Activated T-cell treated with anti-CD3 and anti-CD28 coated beads, Interleukin-2, amount 50 U/mL, for 1 hour (primary cell): ENCODE measurements around the gene FEM1C.

Experiments
- DNase-seq: peaks from one replicate; pipeline ENCODE4 v3.0.0-alpha.2; 2020

FEM1C gene

DNA sequence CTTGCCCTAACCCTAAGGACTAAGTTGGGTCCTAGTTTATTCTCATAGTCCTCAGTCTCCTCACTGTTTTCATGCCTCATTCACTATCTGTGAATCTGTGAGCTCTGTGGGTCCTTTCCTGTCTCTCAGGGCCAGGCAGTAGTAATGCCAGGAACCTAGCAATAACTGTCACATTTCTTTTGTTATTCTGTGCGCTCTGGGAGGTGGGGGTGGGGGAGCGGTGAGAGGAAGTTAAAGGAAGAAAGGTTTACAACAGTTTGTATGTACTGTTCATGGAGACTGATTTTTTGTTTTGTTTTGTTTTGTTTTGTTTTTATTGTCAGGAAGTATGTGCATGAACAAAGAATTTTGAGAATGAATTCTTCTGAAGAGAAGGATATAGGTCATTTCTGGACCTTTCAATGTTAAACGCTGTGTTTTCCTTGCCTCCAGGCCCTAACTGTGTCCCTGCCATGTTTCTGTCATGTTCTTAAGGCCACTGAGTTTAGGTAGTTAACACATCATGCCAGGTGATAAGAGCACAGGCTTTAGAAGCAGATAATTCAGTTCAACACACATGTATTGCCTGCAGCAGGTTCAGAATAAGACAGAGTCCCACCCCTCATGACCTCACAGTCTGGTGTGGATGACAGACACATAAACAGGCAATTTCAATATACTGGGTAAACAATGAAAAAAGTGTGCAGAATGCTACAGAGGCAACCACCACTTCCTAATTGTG lies 13.3 kb upstream of the FEM1C start:
- no peak for DNase-seq

DNA sequence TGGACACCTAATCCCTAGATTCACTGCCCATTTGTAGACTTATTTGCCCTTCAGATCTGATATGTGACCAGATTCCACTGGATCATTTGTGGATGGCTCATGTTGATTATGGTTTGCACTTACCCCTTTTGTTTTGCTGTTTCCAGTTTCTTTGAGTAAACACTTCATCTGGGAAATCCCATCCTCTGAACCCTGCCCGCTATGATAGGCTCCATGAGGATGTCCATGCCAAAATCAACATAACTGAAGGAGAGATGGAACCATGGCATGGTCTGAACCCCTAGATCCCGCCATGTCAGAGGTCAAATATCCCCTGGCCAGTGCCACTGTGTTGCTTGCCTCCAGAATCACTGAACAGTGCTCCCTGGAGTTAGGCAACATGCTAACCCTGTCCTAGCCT lies 11.7 kb upstream of the FEM1C start:
- no peak for DNase-seq

DNA sequence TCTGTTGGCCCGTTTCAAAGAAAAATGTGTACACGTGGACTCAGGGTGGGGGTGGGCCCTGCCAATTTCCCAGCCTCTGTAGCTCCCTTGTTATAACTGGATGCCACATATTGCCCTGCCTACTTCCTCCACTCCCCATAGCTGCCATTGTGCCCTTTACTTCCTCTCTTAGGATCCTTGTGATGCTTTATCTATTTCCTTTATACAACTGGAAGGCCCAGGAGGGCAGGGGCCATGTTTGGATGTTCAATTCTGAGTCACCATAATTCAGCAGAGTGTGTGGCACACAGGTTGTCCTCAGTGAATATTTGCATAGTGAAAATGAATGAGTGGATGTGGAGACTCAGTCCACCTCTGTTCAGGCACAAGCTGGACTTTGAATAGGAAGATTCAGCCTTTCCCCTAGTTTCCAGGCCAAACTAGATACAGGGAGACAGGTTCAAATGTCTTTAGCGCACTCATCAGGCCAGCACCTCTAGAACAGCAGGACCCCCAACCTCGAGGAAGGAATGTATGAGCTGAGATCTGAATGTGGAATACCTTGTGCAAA lies 10.6 kb upstream of the FEM1C start:
- no peak for DNase-seq

DNA sequence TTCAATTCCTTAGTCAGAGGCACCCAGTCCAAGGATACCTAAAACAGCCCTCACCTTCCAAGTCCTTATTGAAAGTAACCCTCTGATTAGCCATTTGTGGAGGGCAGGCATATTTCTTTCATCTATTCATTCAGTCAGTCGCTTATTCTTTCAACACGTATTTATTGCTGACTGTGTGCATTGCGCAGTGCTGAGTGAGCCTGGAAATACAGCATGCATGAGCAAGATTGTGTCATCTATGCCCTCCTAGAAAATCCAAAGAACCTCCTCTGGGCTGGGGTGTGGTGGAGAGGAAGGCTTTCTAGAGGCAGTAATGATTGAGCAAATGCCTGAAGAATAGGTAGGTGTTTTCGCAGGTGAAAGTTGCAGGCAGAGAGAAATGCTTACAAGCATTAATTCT lies 8.5 kb upstream of the FEM1C start:
- DNase-seq = no peak

DNA sequence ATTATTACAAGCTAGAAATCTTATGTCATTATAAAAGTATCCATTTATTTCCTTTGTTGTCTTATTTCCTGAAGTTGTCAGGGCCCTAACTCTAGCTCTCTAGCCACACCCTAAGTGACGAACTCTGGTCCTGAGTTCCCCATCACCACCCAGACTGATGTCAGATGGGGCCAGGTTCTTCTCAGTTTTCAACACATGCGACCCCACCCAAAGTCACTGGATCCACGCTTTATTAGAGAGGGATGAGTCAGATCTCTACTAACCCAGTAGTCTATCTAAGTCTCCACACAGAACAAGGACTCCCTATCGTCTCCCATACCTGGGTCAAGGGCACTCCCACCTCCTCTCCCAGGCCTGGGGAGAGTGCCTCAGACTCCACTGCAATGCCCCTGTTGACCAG lies 6.8 kb upstream of the FEM1C start:
- DNase-seq = no peak

DNA sequence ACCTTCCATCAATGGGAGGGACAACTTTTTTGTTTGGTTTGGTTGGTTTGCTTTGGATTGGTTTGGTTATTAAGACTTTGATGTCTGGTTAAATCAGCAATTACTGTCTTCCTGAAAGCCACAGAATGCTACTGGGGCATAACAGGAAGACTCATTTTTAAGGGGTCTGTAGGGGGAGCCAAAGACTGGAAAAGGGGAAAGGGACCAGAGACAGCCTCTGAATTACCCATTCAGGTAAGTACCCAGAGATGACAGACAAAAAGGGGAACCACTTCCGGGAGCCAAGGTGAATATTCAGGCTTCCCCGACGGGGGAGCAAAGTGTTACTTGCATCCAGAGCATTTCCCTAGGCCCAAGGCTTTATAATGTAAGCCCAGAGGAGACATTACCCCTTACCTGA lies 4.6 kb upstream of the FEM1C start:
- no peak for DNase-seq

DNA sequence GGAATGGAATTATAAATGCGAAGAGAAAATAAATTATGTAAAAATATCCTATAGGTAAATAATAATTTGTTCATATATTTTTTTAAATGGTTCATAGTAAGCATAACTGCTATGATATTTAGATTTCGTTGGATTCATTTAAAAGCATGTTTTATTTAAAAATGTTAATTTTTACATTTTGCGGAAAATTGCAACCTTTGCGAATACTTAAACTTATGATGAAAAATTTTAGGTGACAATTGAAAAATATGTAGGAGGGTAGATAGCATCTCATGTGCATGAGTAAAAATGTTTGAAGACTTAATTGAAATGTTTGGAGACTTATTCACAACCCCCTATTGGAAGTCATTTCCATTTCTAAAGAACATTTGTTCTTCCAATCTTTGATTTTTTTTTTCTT lies 4.1 kb upstream of the FEM1C start:
- no peak for DNase-seq

DNA sequence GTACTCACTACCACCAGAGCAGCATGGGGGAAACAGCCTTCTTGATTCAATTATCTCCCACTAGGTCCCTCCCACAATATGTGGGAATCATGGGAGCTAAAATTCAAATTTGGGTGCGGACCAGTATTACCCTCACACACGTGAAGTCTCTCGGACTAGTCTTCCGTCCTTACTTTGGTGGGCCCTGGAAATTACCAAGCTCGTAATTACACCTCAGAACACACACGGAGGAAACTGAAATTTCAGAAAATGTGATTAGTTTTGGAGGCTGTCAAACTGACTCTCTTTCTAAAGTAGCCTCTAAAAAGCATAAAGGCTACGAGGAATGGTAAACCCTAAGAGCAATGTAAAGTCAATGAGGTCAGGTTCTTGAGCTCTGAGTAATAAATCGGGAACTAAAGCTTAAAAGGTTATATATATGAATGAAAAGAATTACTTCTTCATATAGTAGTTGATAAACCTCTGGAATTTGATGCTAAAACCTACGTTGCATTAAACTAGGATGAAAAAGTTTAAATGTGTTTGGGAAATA lies 842 bp upstream of the FEM1C start:
- no peak for DNase-seq

DNA sequence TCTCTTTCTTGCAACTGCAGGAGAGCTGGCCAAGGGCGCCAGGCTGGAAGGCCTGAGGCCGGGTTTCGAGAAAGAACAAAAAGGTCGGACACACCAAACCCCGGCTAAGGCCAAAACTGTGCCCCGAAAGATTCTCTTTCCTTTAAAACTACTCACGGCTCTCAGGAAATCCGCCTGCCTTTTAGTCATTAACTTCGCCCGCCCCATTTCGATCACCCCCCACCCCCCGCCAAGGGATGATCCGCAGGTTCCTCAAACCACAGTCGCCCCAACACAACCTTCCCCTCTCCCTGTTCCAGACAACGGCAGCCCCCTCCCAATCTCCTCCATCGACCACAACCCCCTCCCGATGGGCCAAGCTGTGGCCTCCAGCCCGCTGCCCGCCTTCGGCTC lies 536 bp downstream of the FEM1C start:
- DNase-seq = no peak

DNA sequence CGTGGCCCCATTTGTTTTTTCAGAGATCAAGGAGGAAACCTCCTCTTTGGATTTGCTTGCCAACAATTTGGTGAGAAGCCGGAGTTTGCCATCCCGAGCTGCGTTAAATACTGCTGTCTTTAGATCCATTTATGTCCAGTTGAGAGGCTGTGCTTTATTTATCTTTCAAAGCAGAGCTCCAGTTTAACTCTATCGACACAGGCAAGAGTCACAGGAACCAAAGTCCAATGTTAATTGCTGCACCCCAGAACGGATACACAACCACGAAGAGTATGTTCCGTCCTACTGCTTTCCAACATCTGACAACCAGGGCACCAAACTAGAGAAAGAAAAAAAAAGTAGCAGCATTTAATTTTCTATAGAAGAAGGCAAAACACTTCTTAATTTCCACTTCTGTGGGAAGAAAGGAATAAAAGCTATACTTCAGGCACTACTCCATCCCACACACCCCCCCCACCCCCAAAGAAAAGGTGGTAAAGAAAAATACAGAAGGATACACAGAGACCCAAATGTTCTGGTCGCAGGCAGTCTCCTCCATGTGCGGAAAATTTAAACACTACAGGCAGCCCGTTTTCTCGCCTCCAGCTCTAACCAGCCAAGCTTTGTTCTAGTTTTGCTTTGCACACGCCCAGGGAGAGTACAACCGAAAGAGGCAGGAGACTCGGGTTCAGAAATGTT lies 1.1 kb downstream of the FEM1C start:
- DNase-seq = no peak

DNA sequence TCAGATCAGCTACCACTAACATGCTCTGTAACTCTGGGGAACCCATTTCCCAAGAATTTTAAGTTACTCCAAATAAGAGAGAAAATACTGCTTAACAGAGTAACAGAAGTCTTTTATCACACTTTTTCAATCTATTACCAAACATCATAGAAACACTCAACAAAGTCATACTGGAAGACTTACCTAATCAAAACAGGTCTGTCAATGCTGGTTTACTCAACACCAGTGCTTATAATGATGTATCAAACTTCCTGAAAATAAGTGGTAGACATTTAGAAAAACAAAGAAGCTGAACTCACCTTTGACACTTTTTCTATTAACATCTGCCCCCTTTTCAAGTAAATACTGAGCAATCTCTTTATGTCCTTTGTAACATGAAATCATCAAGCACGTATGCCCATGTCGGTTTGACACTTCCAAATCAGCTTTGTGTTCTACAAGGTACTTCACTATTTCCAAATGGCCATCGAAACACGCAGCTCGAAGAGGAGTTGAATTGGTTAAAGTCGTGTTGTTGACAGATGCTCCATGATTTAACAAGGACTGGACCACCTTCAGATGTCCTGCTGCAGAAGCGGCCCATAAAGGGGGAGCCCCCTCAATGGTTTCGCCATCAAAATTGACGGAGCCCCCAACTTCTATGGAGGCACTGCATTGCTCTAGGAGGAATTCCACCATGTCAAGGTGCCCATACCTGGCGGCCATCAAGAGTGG lies 1.8 kb downstream of the FEM1C start:
- no peak for DNase-seq

DNA sequence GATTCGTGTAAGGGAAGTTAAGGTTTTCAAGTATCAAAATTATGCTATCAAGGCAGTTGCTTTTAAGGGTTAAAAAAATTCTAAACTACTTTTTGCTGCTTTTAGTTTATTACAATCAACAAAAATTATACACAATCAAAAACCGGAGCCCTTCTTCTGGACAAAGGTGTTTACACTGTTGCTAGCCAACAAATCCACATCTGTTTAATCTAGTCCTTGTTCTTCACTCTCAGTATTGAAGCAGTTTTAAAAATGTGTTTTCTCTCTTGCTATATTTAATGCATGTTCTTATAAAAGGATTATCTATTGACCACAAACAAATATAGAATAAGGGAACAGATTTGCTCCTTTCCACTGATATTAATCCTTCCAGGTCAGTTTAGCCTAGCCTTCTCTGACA lies 2.5 kb downstream of the FEM1C start:
- no peak for DNase-seq

DNA sequence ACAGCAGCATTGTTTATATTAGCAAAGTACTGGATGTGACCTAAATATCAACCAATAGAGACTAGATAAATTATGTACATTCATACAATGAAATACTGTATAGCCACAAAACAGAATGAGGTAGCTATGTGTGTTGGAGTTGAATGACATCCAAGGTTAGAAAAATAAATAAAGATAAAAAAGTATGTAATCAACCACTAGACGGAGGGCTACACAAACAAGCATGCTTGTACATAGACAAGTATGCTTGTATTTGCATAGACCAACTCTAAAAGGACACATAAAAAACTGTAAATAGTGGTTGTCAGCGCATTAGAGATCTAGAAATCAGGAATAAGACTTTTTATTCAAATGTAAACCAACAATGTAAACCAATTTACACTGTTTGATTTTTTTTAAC lies 3.0 kb downstream of the FEM1C start:
- DNase-seq = no peak

DNA sequence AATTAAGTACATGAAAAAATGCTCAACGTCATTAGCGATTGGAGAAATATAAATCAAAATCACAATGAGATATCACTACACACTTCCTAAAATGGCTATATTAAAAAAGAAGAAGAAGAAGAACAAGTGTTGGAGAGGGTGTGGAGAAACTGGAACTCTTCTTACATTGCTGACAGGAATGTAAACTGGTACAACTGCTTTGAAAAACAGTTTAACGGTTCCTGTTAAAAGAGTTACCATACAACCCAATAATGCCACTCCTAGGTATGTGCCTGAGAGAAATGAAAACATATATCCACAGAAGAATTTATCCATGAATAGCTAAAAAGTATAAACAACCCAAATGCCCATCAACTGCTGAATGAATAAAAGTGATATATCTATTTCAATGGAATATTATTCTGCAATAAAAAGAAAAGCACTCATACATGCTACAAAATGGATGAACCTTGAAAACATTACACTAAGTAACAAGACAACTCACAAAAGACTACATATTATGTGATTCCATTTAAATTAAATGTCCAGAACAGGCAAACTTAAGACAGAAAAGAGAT lies 9.0 kb downstream of the FEM1C start:
- no peak for DNase-seq

DNA sequence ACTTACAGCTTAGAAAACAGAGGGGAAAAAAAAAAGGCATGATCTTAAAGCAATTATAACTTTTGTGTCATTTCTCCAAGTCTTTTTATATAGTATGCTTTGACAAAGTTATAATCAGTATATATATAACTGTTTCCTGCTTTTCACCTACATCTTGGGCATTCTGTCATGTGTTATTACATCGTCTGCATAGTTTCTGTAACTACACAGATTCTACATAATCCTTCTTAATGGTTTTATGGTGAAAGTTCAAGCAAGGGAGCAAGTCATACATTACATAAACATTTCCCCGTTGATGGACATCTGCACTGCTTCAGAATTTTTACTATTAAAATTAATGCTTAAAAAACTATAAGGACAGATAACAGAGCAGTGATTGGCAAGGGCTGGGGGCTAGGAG lies 12.1 kb downstream of the FEM1C start:
- no peak for DNase-seq

DNA sequence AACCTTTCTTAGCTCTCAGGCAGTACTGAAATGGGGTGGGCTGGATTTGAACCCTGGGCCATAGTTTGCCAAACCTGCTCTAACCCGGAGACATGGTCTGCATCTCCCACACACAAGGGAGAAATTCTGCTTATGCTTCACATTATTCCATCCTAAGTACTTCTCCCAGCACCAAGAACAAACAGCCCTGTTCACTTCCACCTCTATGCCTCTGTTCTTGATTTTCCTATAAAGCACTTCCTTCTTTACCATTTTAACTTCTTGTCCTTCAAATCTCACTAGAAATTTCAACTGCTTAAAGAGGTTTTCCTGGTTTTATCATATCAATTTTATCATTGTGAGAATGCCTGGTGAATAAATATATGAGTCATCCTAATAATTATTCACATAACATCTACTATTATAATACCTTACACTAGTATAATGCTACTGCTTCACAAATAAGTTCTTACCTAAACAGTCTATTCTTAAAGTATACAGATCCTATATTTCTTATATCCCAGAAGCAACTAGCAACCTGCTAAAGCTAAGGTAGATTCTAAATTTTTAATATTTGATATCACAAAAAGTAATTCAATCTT lies 12.7 kb downstream of the FEM1C start:
- DNase-seq = no peak

DNA sequence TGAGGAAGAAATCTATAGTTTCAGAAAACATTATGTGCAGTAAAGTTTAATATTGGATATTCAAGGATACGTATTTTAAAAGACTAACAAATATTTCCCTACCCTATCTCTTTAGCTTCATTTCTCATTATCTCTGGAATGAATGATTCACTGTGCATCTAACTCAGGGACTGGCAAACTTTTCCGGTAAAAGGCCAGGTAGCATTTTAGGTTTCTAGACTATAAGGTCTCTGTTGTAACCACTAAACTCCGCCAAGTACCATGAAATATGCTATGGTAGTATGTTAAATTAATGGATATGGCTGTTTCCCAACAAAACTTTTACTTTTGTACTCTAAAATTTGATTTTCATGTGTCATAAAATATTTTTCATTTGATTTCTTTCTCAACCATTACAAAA lies 13.2 kb downstream of the FEM1C start:
- no peak for DNase-seq

DNA sequence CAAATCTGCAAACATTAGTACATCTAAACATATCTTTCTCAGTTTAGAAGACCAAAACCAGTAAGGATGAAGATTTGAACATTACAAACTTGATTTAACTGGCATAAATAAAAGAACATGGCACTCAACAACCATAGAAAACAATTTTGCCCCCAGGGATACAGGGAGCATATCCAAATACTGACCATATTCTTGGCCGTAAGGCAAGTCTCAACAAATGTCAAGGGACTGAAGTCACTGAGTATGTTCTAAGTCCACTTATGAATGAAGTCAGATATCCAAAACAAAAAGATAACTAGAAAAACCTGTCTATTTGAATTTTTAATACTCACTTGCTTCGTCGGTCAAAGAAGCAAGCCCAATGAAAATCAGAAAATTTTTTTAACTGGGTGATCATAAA lies 14.1 kb downstream of the FEM1C start:
- DNase-seq = no peak

DNA sequence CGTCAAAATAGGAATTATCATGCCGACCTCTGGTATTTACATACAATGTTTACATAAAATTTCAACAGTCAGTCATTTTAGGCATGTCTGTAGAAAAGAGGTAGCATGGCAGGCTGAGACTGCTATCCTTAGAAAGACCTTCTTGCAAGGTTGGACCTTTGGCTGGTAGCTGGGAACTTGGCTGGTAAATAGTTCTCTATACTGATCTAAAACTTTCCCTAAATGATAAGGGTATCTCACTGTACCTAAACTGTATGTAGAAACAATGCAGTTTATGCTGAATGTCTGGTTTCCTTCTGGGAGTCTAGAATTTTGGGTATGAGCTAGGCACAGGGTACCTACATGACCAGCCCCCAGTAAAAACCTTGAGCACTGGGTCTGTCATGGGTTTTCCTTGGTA lies 18.0 kb downstream of the FEM1C start:
- DNase-seq = no peak

DNA sequence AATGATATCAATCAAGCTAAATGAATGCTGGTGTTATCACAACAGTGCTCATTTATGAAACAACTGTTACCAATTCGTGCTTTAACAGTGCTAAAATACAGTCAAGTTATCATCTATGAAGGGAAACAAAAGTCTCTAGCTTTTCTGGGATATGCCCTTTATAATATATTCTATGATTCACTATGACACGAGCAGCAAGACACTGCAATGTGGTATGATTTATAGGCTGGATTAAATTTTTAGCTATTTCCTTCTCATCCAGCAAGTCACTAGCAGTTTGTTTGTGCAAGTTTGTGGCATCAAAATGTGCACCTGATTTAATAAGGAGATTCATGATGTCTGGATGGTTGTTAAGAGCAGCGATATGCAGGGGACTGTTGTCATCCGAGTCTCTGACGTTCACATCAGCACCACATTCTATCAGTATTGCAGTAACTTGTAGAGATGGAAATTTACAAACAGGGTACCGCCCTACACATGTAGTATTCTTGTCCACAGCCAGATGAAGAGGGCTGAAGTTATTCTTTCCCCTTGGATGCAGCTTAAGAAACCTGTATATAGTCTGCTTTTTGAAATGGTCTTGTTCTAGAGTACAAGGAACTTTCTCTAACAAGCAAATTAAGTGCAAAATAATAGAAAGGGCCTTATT lies 20.3 kb downstream of the FEM1C start:
- no peak for DNase-seq

DNA sequence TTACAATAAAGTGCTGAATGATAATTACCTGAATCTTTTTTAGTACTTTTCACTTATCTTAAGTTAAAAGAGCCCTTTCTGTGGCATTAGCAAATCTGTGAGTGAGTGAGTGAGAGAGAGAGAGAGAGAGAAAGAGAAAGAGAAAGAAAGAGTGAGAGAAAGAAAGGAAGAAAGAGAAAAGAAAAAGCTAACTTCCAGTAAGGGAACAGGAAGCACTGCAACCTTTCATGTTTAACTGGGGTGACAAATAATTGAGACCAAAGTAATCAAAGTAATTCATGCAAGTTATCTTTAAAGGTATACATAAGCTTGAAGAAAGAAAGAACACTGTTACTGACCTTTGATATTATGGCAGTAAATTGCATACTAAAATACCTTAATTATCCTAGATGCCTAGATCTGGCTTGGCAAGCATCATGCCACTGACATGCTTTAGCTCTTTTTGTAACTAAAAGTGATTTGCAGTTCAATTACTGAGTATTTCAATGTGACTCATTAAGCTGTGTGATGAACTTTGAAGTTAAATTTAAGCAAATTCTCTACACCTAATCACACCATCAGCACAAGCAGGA lies 21.7 kb downstream of the FEM1C start:
- DNase-seq = no peak

DNA sequence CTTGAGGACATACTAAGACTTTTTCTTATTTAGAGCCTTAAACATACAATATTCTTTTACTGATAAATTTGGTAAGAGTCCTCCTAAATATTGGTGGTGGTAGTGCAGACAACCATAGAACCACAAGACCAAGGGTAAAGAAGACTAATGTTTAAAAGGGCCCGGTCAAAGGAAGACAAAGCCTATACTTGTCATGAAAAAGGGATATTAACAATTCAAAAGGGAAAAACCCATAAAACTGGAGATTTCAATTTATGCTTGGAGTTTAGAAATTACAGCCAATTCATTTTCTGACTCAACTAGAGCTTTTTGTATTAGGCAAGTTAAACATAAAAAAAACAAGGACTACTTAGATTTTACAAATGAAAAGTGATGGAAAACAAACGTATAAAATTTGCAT lies 24.4 kb downstream of the FEM1C start:
- no peak for DNase-seq
